GM21529 (cell line): ENCODE measurements around the gene RPTOR.

Experiments
- ATAC-seq: cut with Tn5 transposase; IDR thresholded peaks from one replicate; pipeline ENCODE4 v1.9.1; 2021; ENCODE audit not compliant: unreplicated experiment

Gene RPTOR

GRCh38 chr17:80839970-80840369, 295.3 kb downstream of the RPTOR start:
- no peak for ATAC-seq

GRCh38 chr17:80842456-80843013, 297.9 kb downstream of the RPTOR start:
- ATAC-seq: no peak

- ATAC-seq: no peak
Observed at GRCh38 chr17:80843741-80844156, 299.1 kb downstream of the RPTOR start.

- no peak for ATAC-seq
Observed at GRCh38 chr17:80844418-80844990, 299.9 kb downstream of the RPTOR start.

- ATAC-seq: no peak
Observed at GRCh38 chr17:80845069-80845862, 300.6 kb downstream of the RPTOR start.

GRCh38 chr17:80845863-80846671, 301.4 kb downstream of the RPTOR start:
- no peak for ATAC-seq

- ATAC-seq: no peak
Observed at GRCh38 chr17:80846932-80847331, 302.3 kb downstream of the RPTOR start.

GRCh38 chr17:80847496-80848230, 303.0 kb downstream of the RPTOR start:
- no peak for ATAC-seq

GRCh38 chr17:80848449-80849102, 303.9 kb downstream of the RPTOR start:
- no peak for ATAC-seq

GRCh38 chr17:80849119-80849518, 304.5 kb downstream of the RPTOR start:
- ATAC-seq: no peak

GRCh38 chr17:80850109-80850508, 305.5 kb downstream of the RPTOR start:
- ATAC-seq: no peak

- ATAC-seq: no peak
Observed at GRCh38 chr17:80850817-80851216, 306.2 kb downstream of the RPTOR start.

- no peak for ATAC-seq
Observed at GRCh38 chr17:80851277-80851925, 306.8 kb downstream of the RPTOR start.

- ATAC-seq: no peak
Observed at GRCh38 chr17:80852476-80853015, 307.9 kb downstream of the RPTOR start.

GRCh38 chr17:80853076-80853475, 308.4 kb downstream of the RPTOR start:
- no peak for ATAC-seq

- no peak for ATAC-seq
Observed at GRCh38 chr17:80854220-80854619, 309.6 kb downstream of the RPTOR start.

- no peak for ATAC-seq
Observed at GRCh38 chr17:80855196-80855947, 310.7 kb downstream of the RPTOR start.

- peak; percentile 86 for ATAC-seq
Observed at GRCh38 chr17:80855948-80856862, 311.6 kb downstream of the RPTOR start.
